IMR-90 (cell line): ENCODE results near the gene STAT5A.
A peak's percentile ranks its signal among the peaks of the same experiment; 100 is the strongest.

Experiments used
- BHLHE40 ChIP-seq: fragments of 150-350 bp; IDR thresholded peaks from 2 replicates; pipeline ENCODE4 v1.6.1; 2016; ENCODE audit warnings: mild to moderate bottlenecking, low read depth, low read length
- CHD1 ChIP-seq: IDR thresholded peaks from 2 replicates; pipeline ENCODE4 v1.6.1; 2012; ENCODE audit warnings: low read depth, low read length, improper control_type of control experiment
- ELK1 ChIP-seq: fragments of 150-350 bp; IDR thresholded peaks from 2 replicates; pipeline ENCODE4 v1.6.1; 2016; ENCODE audit warnings: low read depth, mild to moderate bottlenecking, low read length, moderate library complexity, borderline replicate concordance
- POLR2A ChIP-seq: IDR thresholded peaks from 2 replicates; pipeline ENCODE4 v1.6.1; 2012; ENCODE audit warnings: mild to moderate bottlenecking, low read depth, low read length
- RAD21 ChIP-seq: IDR thresholded peaks from 2 replicates; pipeline ENCODE4 v1.6.1; 2012; ENCODE audit warnings: low read length, improper control_type of control experiment
- RFX5 ChIP-seq: IDR thresholded peaks from 2 replicates; pipeline ENCODE4 v1.8.0; 2012; ENCODE audit warnings: low read depth, mild to moderate bottlenecking, low read length, moderate library complexity
- SMC3 ChIP-seq: fragments of 150-350 bp; IDR thresholded peaks from 2 replicates; pipeline ENCODE4 v1.6.1; 2016; ENCODE audit warnings: low read depth, mild to moderate bottlenecking, antibody characterized with exemption, low read length, moderate library complexity
- TF ChIP-seq, protein P1 (sequence below): conservative IDR thresholded peaks from 2 replicates; pipeline ENCODE4 v1.5.1; 2012; ENCODE audit warnings: mild to moderate bottlenecking, low read depth, low read length, improper control_type of control experiment
- TF ChIP-seq, protein P2 (sequence below): fragments of 150-350 bp; IDR thresholded peaks from 2 replicates; pipeline ENCODE4 v1.6.1; 2017; ENCODE audit warnings: mild to moderate bottlenecking, antibody characterized with exemption, low read length, low read depth

- TF ChIP-seq SMC3 (no peak), POLR2A (no peak), RAD21 (no peak), CHD1 (no peak), BHLHE40 (no peak), ELK1 (no peak), RFX5 (no peak)
- TF ChIP-seq, protein P1, sequence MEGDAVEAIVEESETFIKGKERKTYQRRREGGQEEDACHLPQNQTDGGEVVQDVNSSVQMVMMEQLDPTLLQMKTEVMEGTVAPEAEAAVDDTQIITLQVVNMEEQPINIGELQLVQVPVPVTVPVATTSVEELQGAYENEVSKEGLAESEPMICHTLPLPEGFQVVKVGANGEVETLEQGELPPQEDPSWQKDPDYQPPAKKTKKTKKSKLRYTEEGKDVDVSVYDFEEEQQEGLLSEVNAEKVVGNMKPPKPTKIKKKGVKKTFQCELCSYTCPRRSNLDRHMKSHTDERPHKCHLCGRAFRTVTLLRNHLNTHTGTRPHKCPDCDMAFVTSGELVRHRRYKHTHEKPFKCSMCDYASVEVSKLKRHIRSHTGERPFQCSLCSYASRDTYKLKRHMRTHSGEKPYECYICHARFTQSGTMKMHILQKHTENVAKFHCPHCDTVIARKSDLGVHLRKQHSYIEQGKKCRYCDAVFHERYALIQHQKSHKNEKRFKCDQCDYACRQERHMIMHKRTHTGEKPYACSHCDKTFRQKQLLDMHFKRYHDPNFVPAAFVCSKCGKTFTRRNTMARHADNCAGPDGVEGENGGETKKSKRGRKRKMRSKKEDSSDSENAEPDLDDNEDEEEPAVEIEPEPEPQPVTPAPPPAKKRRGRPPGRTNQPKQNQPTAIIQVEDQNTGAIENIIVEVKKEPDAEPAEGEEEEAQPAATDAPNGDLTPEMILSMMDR = no peak
- TF ChIP-seq, protein P2, sequence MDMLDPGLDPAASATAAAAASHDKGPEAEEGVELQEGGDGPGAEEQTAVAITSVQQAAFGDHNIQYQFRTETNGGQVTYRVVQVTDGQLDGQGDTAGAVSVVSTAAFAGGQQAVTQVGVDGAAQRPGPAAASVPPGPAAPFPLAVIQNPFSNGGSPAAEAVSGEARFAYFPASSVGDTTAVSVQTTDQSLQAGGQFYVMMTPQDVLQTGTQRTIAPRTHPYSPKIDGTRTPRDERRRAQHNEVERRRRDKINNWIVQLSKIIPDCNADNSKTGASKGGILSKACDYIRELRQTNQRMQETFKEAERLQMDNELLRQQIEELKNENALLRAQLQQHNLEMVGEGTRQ = peak; percentile 93
Measured at GRCh38 chr17:42248351-42249179, 39.7 kb upstream of the STAT5A start.
